Right ventricle myocardium inferior (tissue), 1 donor: ENCODE measurements around the gene LILRB5. TPM values are rescaled to one million over a fixed set of nuclear protein-coding genes. Genes with fewer than 3 reads are reported as not detected.
"Not testable (repeated sequence)": the region's sequence is repeated elsewhere in the genome, so short reads cannot be mapped to it uniquely, and the experiment has no call there.

Experiments used
- ATAC-seq: fragments of 200-7000 bp; cut with Tn5 transposase; one replicate; pipeline ENCODE4 v1.9.1; 2020; ENCODE audit warnings: mild to moderate bottlenecking, moderate library complexity
- DNase-seq: peaks from one replicate; pipeline ENCODE4 v3.0.0; 2021; ENCODE audit errors: missing footprints
- intact Hi-C: fragments of 100-400 bp; cut with DNase I; formaldehyde crosslinking; loops from one replicate; pipeline ENCODE4 v1.11.0; 2022
- total RNA-seq: library from RNA; stranded (reverse); fragmentation: NEBNext Ultra II Directional; extraction: Animal tissue kit (Norgen Biotek cat#: 25700); gene quantifications from one replicate; pipeline ENCODE4 v1.2.1, GENCODE V29; 2021
- donor health status: DM: no; HTN: yes; CAD: no; lungs with severe emphysema.

The LILRB5 gene
- total RNA-seq, 1 donor from 2014 or later: 8.5 TPM

- DNase-seq, intact Hi-C loops, ATAC-seq: not testable (repeated sequence)
Measured at GRCh38 chr19:54278571-54279195, 21.6 kb upstream of the LILRB5 start.

GRCh38 chr19:54278056-54278455, 21.0 kb upstream of the LILRB5 start:
- DNase-seq, ATAC-seq, intact Hi-C loops: not testable (repeated sequence)

- DNase-seq, intact Hi-C loops, ATAC-seq: not testable (repeated sequence)
Measured at GRCh38 chr19:54277111-54277615, 20.1 kb upstream of the LILRB5 start.

- ATAC-seq (no peak), DNase-seq (no peak)
- intact Hi-C loops: no loop called here
Measured at GRCh38 chr19:54275951-54276350, 18.9 kb upstream of the LILRB5 start.

- intact Hi-C loops: not testable (repeated sequence)
Measured at GRCh38 chr19:54274516-54274915, 17.4 kb upstream of the LILRB5 start.

GRCh38 chr19:54273821-54274220, 16.7 kb upstream of the LILRB5 start:
- ATAC-seq (no peak), DNase-seq (no peak)
- intact Hi-C loops: no loop called here

More at GRCh38 chr19:54274516-54274915, 17.4 kb upstream of the LILRB5 start:
- not testable (repeated sequence) for ATAC-seq, DNase-seq

GRCh38 chr19:54272181-54272580, 15.1 kb upstream of the LILRB5 start:
- DNase-seq, intact Hi-C loops, ATAC-seq: not testable (repeated sequence)

GRCh38 chr19:54271587-54271986, 14.5 kb upstream of the LILRB5 start:
- intact Hi-C loops, DNase-seq: not testable (repeated sequence)
- peak; percentile 63 for ATAC-seq

- DNase-seq (no peak), ATAC-seq (peak; percentile 74)
- intact Hi-C loops: no loop called here
Measured at GRCh38 chr19:54271106-54271505, 14.0 kb upstream of the LILRB5 start.

GRCh38 chr19:54268936-54269335, 11.9 kb upstream of the LILRB5 start:
- intact Hi-C loops: no loop called here
- no peak for DNase-seq
- no peak for ATAC-seq

GRCh38 chr19:54266133-54266532, 9.1 kb upstream of the LILRB5 start:
- intact Hi-C loops: no loop called here
- ATAC-seq (peak; percentile 37), DNase-seq (peak; percentile 84)

GRCh38 chr19:54262470-54262869, 5.4 kb upstream of the LILRB5 start:
- ATAC-seq (no peak), DNase-seq (no peak)
- intact Hi-C loops: no loop called here

- DNase-seq (no peak), ATAC-seq (no peak)
- intact Hi-C loops: no loop called here
Measured at GRCh38 chr19:54262066-54262465, 5.0 kb upstream of the LILRB5 start.

GRCh38 chr19:54256250-54257115, 590 bp downstream of the LILRB5 start:
- ATAC-seq (no peak), DNase-seq (no peak)
- intact Hi-C loops: no loop called here

- no peak for ATAC-seq
- no peak for DNase-seq
- intact Hi-C loops: no loop called here
Measured at GRCh38 chr19:54255105-54255775, 1.8 kb downstream of the LILRB5 start.

GRCh38 chr19:54254195-54254906, 2.7 kb downstream of the LILRB5 start:
- intact Hi-C loops: no loop called here
- no peak for DNase-seq
- no peak for ATAC-seq

GRCh38 chr19:54253331-54254194, 3.5 kb downstream of the LILRB5 start:
- no peak for DNase-seq
- ATAC-seq: no peak
- intact Hi-C loops: no loop called here

GRCh38 chr19:54252845-54253244, 4.2 kb downstream of the LILRB5 start:
- ATAC-seq: no peak
- intact Hi-C loops: no loop called here
- no peak for DNase-seq
